ENCODE results near the gene PLAC1. TPM values are rescaled to one million over a fixed set of nuclear protein-coding genes. Genes with fewer than 3 reads are reported as not detected.

Gene PLAC1
- total RNA-seq, 1 donor from 2014 or later: 0.72 TPM

DNA sequence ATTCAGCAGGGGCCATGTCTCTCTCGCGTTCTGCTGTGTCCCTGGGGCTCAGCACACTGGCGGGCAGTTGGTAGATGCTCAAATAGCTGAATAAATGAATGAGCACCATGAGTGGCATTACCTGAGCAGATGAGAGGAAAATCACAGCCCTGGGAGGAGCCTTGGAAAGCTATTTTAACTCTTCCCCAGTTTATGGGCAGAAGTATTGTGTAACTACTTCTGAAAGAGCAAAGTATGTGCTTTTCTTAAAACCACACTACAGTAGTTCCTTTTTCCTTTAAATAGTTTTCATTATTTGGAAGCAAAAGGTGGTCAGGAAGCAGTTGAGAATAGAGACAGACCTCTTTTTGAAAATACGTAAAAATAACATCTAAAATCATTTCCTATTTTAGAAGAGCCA, 3.0 kb upstream of the PLAC1 start:
- TF ChIP-seq CTCF (IDR thresholded peaks at IDR 0.05; ENCODE audit: unreplicated experiment): no peak
- DNase-seq (ENCODE audit: low spot score): no peak
- H3K27ac Mint-ChIP-seq (ENCODE audit: unreplicated experiment): peak overlapping the region; percentile 67
- no peaks in the 10 kb centered on the region for H3K36me3 Mint-ChIP-seq (ENCODE audit: low read depth, unreplicated experiment)
- peaks cover 14% of the 10 kb centered on the region for H3K4me1 Mint-ChIP-seq (ENCODE audit: unreplicated experiment)
- no peaks in the 10 kb centered on the region for H3K27me3 Mint-ChIP-seq (ENCODE audit: unreplicated experiment)
- H3K9me3 Mint-ChIP-seq (ENCODE audit: unreplicated experiment): no peaks in the 10 kb centered on the region
- no peak overlapping the region for H3K4me3 Mint-ChIP-seq (ENCODE audit: unreplicated experiment)

DNA sequence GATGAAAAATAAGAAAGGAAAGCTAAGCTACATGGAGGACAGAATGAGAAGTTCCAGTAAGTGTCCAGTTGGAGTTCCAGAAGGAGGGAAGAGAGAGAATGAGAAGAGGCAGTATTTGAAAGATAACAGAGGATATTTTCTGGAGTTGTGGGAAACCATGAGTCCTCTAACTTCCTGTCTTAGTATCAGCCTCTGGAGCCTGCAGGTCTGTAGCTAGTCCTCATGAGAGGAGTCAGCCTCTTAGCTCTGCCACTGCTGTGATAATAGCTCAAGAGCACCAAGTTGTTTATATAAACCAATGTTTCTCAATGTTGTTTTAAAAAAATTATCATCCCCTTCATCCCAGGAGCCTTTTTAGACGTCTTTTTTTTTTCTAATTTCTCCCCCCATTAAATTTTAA, 2.4 kb upstream of the PLAC1 start:
- no peaks in the 10 kb centered on the region for H3K9me3 Mint-ChIP-seq (ENCODE audit: unreplicated experiment)
- no peak overlapping the region for H3K4me3 Mint-ChIP-seq (ENCODE audit: unreplicated experiment)
- H3K36me3 Mint-ChIP-seq (ENCODE audit: low read depth, unreplicated experiment): no peaks in the 10 kb centered on the region
- TF ChIP-seq CTCF (IDR thresholded peaks at IDR 0.05; ENCODE audit: unreplicated experiment): no peak
- peaks cover 19% of the 10 kb centered on the region for H3K4me1 Mint-ChIP-seq (ENCODE audit: unreplicated experiment)
- no peak for DNase-seq (ENCODE audit: low spot score)
- no peaks in the 10 kb centered on the region for H3K27me3 Mint-ChIP-seq (ENCODE audit: unreplicated experiment)
- peak overlapping the region; percentile 87 for H3K27ac Mint-ChIP-seq (ENCODE audit: unreplicated experiment)

- Mint-ChIP-seq H3K9me3 (ENCODE audit: unreplicated experiment) (no peaks in the 10 kb centered on the region), H3K27ac (ENCODE audit: unreplicated experiment) (no peak overlapping the region), H3K4me3 (ENCODE audit: unreplicated experiment) (no peak overlapping the region), H3K36me3 (ENCODE audit: low read depth, unreplicated experiment) (no peaks in the 10 kb centered on the region), H3K27me3 (ENCODE audit: unreplicated experiment) (no peaks in the 10 kb centered on the region), H3K4me1 (ENCODE audit: unreplicated experiment) (peaks cover 26% of the 10 kb centered on the region)
- no peak for DNase-seq (ENCODE audit: low spot score)
- TF ChIP-seq CTCF (IDR thresholded peaks at IDR 0.05; ENCODE audit: unreplicated experiment): no peak
These were observed 1.5 kb upstream of the PLAC1 start for GRCh38 chrX:134659761-134660160.

DNA sequence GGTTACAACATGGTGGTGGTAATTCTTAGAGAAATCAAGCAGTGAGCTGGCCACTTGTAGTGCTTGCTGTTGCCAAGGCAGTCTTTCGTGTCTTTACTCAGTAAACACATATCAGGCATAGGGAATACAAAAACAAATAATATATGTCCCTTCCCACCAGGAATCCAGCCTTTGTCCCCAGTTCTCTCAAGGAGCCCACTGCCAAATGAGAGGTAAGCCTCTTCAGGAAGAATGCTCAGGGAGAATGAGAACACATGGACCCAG, 421 bp upstream of the PLAC1 start:
- H3K27ac Mint-ChIP-seq (ENCODE audit: unreplicated experiment): no peak overlapping the region
- DNase-seq (ENCODE audit: low spot score): no peak
- no peak for TF ChIP-seq CTCF (IDR thresholded peaks at IDR 0.05; ENCODE audit: unreplicated experiment)
- no peaks in the 10 kb centered on the region for H3K27me3 Mint-ChIP-seq (ENCODE audit: unreplicated experiment)
- peaks cover 34% of the 10 kb centered on the region for H3K4me1 Mint-ChIP-seq (ENCODE audit: unreplicated experiment)
- no peaks in the 10 kb centered on the region for H3K9me3 Mint-ChIP-seq (ENCODE audit: unreplicated experiment)
- no peaks in the 10 kb centered on the region for H3K36me3 Mint-ChIP-seq (ENCODE audit: low read depth, unreplicated experiment)
- no peak overlapping the region for H3K4me3 Mint-ChIP-seq (ENCODE audit: unreplicated experiment)

- no peak for TF ChIP-seq CTCF (IDR thresholded peaks at IDR 0.05; ENCODE audit: unreplicated experiment)
- H3K27me3 Mint-ChIP-seq (ENCODE audit: unreplicated experiment): no peaks in the 10 kb centered on the region
- no peaks in the 10 kb centered on the region for H3K36me3 Mint-ChIP-seq (ENCODE audit: low read depth, unreplicated experiment)
- no peak overlapping the region for H3K4me3 Mint-ChIP-seq (ENCODE audit: unreplicated experiment)
- H3K27ac Mint-ChIP-seq (ENCODE audit: unreplicated experiment): peak overlapping the region; percentile 57
- H3K9me3 Mint-ChIP-seq (ENCODE audit: unreplicated experiment): no peaks in the 10 kb centered on the region
- no peak for DNase-seq (ENCODE audit: low spot score)
- peaks cover 30% of the 10 kb centered on the region for H3K4me1 Mint-ChIP-seq (ENCODE audit: unreplicated experiment)
These were observed 3.8 kb downstream of the PLAC1 start for GRCh38 chrX:134654398-134655012.
